Measurements from ENCODE around the gene KRTAP13-4.

The KRTAP13-4 gene, protein sequence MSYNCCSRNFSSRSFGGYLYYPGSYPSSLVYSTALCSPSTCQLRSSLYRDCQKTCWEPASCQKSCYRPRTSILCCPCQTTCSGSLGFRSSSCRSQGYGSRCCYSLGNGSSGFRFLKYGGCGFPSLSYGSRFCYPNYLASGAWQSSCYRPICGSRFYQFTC

DNA sequence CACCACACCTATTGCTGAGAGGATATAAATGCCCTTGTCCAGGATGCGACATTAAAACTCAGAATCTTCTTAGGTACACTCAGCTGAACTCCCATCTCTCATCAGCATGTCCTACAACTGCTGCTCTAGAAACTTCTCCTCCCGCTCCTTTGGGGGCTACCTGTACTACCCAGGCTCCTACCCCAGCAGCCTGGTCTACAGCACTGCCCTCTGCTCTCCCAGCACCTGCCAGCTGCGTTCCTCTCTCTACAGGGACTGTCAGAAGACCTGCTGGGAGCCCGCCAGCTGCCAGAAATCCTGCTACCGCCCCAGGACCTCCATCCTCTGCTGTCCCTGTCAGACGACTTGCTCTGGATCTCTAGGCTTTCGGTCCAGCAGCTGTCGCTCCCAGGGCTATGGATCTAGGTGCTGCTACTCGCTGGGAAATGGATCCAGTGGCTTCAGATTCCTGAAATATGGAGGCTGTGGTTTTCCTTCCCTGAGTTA, at the start of gene KRTAP13-4:
KRTAP13-4 (plus strand) TSS at position 51 of the 486 bp plus-strand sequence; CDS start at position 107, 56 bp downstream.
- H3K4me3 ChIP-seq (ENCODE audit: low read depth, low read length): no peak within 1 kb of the TSS
- DNase-seq (ENCODE audit: low read depth): no peak

GRCh38 chr21:30382201-30382600, 47.8 kb upstream of the KRTAP13-4 start:
- DNase-seq (ENCODE audit: low read depth): no peak
- TF ChIP-seq, protein P1, sequence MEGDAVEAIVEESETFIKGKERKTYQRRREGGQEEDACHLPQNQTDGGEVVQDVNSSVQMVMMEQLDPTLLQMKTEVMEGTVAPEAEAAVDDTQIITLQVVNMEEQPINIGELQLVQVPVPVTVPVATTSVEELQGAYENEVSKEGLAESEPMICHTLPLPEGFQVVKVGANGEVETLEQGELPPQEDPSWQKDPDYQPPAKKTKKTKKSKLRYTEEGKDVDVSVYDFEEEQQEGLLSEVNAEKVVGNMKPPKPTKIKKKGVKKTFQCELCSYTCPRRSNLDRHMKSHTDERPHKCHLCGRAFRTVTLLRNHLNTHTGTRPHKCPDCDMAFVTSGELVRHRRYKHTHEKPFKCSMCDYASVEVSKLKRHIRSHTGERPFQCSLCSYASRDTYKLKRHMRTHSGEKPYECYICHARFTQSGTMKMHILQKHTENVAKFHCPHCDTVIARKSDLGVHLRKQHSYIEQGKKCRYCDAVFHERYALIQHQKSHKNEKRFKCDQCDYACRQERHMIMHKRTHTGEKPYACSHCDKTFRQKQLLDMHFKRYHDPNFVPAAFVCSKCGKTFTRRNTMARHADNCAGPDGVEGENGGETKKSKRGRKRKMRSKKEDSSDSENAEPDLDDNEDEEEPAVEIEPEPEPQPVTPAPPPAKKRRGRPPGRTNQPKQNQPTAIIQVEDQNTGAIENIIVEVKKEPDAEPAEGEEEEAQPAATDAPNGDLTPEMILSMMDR (IDR thresholded peaks at IDR 0.05; ENCODE audit: control insufficient read depth, extremely low read depth, insufficient read depth): no peak
- no peak overlapping the region for H3K4me3 ChIP-seq (ENCODE audit: low read depth, low read length)

More for the DNA sequence above, at the start of gene KRTAP13-4:
- TF ChIP-seq, protein P1 (IDR thresholded peaks at IDR 0.05; ENCODE audit: control insufficient read depth, extremely low read depth, insufficient read depth): no peak

- TF ChIP-seq, protein P1 (IDR thresholded peaks at IDR 0.05; ENCODE audit: control insufficient read depth, extremely low read depth, insufficient read depth): no peak
- DNase-seq (ENCODE audit: low read depth): no peak
- no peak overlapping the region for H3K4me3 ChIP-seq (ENCODE audit: low read depth, low read length)
Measured at GRCh38 chr21:30391492-30392025, 38.5 kb upstream of the KRTAP13-4 start.

DNA sequence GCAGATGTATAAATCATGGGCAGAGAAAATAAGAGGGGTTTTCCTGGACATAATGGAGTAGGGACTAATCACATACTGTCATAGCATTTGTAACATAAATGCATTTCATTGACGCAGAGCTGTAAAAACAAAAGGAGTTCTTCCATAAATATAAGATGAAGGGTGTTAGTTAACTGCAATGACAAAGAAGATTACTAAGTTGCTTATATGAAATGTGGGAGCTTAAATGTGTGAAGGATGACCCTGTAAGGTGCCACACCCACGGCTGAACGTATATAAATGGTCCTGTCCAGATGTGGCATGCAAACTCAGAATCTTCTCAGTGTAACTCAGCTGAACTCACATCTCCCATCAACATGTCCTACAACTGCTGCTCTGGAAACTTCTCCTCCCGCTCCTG, 34.3 kb upstream of the KRTAP13-4 start, which contains the start of gene KRTAP13-1:
KRTAP13-1 (plus strand) TSS at position 301 of the 400 bp plus-strand sequence; CDS start at position 357, 56 bp downstream.
- TF ChIP-seq, protein P1 (IDR thresholded peaks at IDR 0.05; ENCODE audit: control insufficient read depth, extremely low read depth, insufficient read depth): no peak
- no peak within 1 kb of the TSS for H3K4me3 ChIP-seq (ENCODE audit: low read depth, low read length)
- DNase-seq (ENCODE audit: low read depth): no peak

DNA sequence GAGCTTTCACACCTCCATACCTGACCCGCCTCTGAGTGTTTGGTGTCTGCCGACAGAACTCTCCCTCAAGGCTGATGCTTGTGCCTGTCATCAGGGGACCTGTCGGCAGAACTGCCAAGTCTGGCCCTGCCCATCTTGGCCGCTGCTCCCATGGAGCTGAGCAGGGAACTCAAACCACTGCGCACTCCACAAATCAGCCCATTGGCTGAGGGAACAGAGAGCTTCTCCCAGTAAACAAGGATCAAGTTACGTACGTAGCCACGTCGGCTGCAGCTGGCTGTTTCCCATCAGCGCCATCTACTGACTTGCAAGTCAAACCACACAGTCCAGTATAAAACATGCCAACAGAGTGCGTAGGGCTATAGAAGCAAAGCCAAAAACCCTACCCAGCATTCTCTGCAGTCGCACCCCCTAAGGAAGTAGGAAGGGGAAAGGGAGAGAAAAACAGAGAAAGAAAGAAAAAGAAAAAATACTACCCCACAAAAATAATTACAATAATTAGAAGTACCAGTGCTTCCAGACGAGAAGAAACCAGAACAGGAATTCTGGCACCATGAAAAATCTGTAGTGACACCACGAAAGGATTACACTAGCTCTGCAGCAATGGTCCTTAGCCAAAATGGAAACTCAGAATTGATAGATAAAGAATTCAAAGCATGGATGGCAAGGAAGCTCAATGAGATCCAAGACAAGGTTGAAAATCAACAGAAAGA, 21.1 kb upstream of the KRTAP13-4 start:
- peak; percentile 98 for DNase-seq (ENCODE audit: low read depth)
- H3K4me3 ChIP-seq (ENCODE audit: low read depth, low read length): no peak overlapping the region
- TF ChIP-seq, protein P1 (IDR thresholded peaks at IDR 0.05; ENCODE audit: control insufficient read depth, extremely low read depth, insufficient read depth): peak; percentile 88

DNA sequence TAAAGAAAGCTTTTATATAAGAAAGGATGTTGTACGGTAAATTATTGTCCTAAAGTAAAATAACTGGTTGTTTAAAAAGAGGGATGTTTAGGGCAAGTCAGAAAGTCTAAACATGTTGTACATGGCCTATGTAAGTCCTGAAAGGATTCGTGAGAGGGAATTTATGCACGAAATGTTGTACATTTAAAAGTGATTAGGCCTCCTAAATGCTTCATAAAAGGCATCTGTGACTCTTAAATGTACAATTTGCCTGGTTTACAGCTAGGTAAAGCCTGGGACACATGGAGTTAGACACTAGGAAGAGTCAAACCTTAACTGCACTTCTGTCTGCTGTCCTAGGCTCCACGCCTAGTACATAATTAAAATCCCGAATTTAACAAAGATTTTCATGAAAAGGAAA, 14.0 kb upstream of the KRTAP13-4 start:
- DNase-seq (ENCODE audit: low read depth): no peak
- TF ChIP-seq, protein P1 (IDR thresholded peaks at IDR 0.05; ENCODE audit: control insufficient read depth, extremely low read depth, insufficient read depth): no peak
- no peak overlapping the region for H3K4me3 ChIP-seq (ENCODE audit: low read depth, low read length)

Data from LNCaP clone FGC (cell line).